IMR-90 (cell line): ENCODE data around the gene PXT1. TPM values are rescaled to one million over a fixed set of nuclear protein-coding genes. Genes with fewer than 3 reads are reported as not detected.

Source experiments
- ATAC-seq: fragments of 200-7000 bp; cut with Tn5 transposase; 2 replicates; pipeline ENCODE4 v1.9.1; 2020; ENCODE audit warnings: low read depth, mild to moderate bottlenecking, moderate library complexity
- BruUV-seq: library from RNA; stranded (reverse); fragments of 400-500 nt; replicated peaks from 2 replicates; lab custom pipeline; 2021; lab: Mats Ljungman, UMichigan
- CTCF ChIA-PET: fragments of 300-600 bp; formaldehyde crosslinking; extraction: SDS; loops from one replicate; lab custom pipeline; 2021; ENCODE audit warnings: antibody characterized with exemption; lab: Yijun Ruan, JAX
- POLR2A ChIA-PET: fragments of 300-600 bp; sonication (Branson Sonifier 250); formaldehyde crosslinking; loops from one replicate; lab custom pipeline; 2022; ENCODE audit warnings: antibody characterized with exemption; ENCODE audit not compliant: unreplicated experiment; lab: Charles Lee
- DNase-seq: peaks from one replicate; pipeline ENCODE4 v3.0.0; 2013
- H2AFZ ChIP-seq: replicated peaks from 2 replicates; pipeline ENCODE3; 2013; ENCODE audit warnings: low read length, mild to moderate bottlenecking; ENCODE audit not compliant: poor library complexity
- H2AK5ac ChIP-seq: 2 replicates; pipeline ENCODE4 v1.6.1; 2013; ENCODE audit warnings: low read depth, low read length, inconsistent platforms
- H2AK9ac ChIP-seq: replicated peaks from 2 replicates; pipeline ENCODE3; 2013; ENCODE audit warnings: mild to moderate bottlenecking, low read depth, low read length, moderate library complexity; ENCODE audit not compliant: poor library complexity
- H2BK120ac ChIP-seq: 2 replicates; pipeline ENCODE4 v1.6.1; 2013; ENCODE audit warnings: low read depth, low read length, inconsistent platforms
- H2BK15ac ChIP-seq: 3 replicates; pipeline ENCODE4 v1.6.1; 2013; ENCODE audit warnings: low read depth, low read length, inconsistent platforms
- H2BK20ac ChIP-seq: 2 replicates; pipeline ENCODE4 v1.6.1; 2013; ENCODE audit warnings: low read depth, mild to moderate bottlenecking, inconsistent platforms, low read length, moderate library complexity
- H2BK5ac ChIP-seq: 2 replicates; pipeline ENCODE4 v1.6.1; 2013; ENCODE audit warnings: mild to moderate bottlenecking, low read depth, low read length, inconsistent platforms; ENCODE audit not compliant: poor library complexity, severe bottlenecking
- H3K14ac ChIP-seq: replicated peaks from 2 replicates; pipeline ENCODE4 v1.6.1; 2013; ENCODE audit warnings: low read depth, low read length, inconsistent platforms
- H3K18ac ChIP-seq: 2 replicates; pipeline ENCODE4 v1.6.1; 2013; ENCODE audit warnings: low read depth, low read length, control low read depth
- H3K23ac ChIP-seq: 2 replicates; pipeline ENCODE4 v1.6.1; 2013; ENCODE audit warnings: low read depth, low read length, inconsistent platforms
- H3K27ac ChIP-seq: 2 replicates; pipeline ENCODE4 v1.5.1; 2013; ENCODE audit warnings: mild to moderate bottlenecking, control low read depth, low read length; ENCODE audit not compliant: insufficient read depth
- H3K27me3 ChIP-seq: 2 replicates; pipeline ENCODE4 v1.6.1; 2013; ENCODE audit warnings: low read length; ENCODE audit not compliant: control insufficient read depth, insufficient read depth
- H3K36me3 ChIP-seq: 2 replicates; pipeline ENCODE4 v1.6.1; 2013; ENCODE audit warnings: low read length, mixed read lengths; ENCODE audit not compliant: control insufficient read depth, insufficient read depth
- H3K4ac ChIP-seq: 2 replicates; pipeline ENCODE4 v1.6.1; 2013; ENCODE audit warnings: low read depth, low read length, inconsistent platforms
- H3K4me1 ChIP-seq: 2 replicates; pipeline ENCODE4 v1.6.1; 2013; ENCODE audit warnings: low read length, mixed read lengths; ENCODE audit not compliant: control insufficient read depth, insufficient read depth
- H3K4me2 ChIP-seq: 2 replicates; pipeline ENCODE4 v1.6.1; 2013; ENCODE audit warnings: low read depth, mild to moderate bottlenecking, control low read depth, low read length, moderate library complexity
- H3K4me3 ChIP-seq: 2 replicates; pipeline ENCODE4 v1.5.1; 2013; ENCODE audit warnings: low read depth, mild to moderate bottlenecking, control low read depth, low read length, moderate library complexity; ENCODE audit not compliant: insufficient read depth
- H3K56ac ChIP-seq: 2 replicates; pipeline ENCODE4 v1.6.1; 2013; ENCODE audit warnings: low read length, inconsistent platforms; ENCODE audit not compliant: insufficient read depth; ENCODE audit errors: extremely low read depth
- H3K79me1 ChIP-seq, 2 experiments: 2 replicates each; pipeline ENCODE4 v1.6.1; 2013; ENCODE audit warnings: low read length in 2 of 2, inconsistent platforms in 1 of 2, low read depth in 1 of 2
- H3K9ac ChIP-seq: 2 replicates; pipeline ENCODE4 v1.6.1; 2013; ENCODE audit warnings: low read depth, low read length, control low read depth
- H3K9me1 ChIP-seq: 2 replicates; pipeline ENCODE4 v1.6.1; 2013; ENCODE audit warnings: low read length, inconsistent platforms; ENCODE audit not compliant: insufficient read depth
- H3K9me3 ChIP-seq: 2 replicates; pipeline ENCODE4 v1.6.1; 2013; ENCODE audit warnings: low read length; ENCODE audit not compliant: control insufficient read depth, insufficient read depth
- H4K20me1 ChIP-seq: 2 replicates; pipeline ENCODE4 v1.6.1; 2013; ENCODE audit warnings: low read length, inconsistent platforms; ENCODE audit not compliant: insufficient read depth
- H4K5ac ChIP-seq: 2 replicates; pipeline ENCODE4 v1.6.1; 2013; ENCODE audit warnings: mild to moderate bottlenecking, low read depth, low read length, control low read depth
- H4K8ac ChIP-seq, 2 experiments: 2 replicates each; pipeline ENCODE4 v1.6.1; 2013; ENCODE audit warnings: low read depth in 2 of 2, low read length in 2 of 2, control low read depth in 1 of 2, inconsistent platforms in 1 of 2
- H4K91ac ChIP-seq: 2 replicates; pipeline ENCODE4 v1.6.1; 2013; ENCODE audit warnings: low read depth, low read length, inconsistent platforms; ENCODE audit not compliant: insufficient read depth
- BHLHE40 ChIP-seq: fragments of 150-350 bp; IDR thresholded peaks from 2 replicates; pipeline ENCODE4 v1.6.1; 2016; ENCODE audit warnings: mild to moderate bottlenecking, low read depth, low read length
- CHD1 ChIP-seq: IDR thresholded peaks from 2 replicates; pipeline ENCODE4 v1.6.1; 2012; ENCODE audit warnings: low read depth, low read length, improper control_type of control experiment
- CTCF ChIP-seq: conservative IDR thresholded peaks from 2 replicates; pipeline ENCODE4 v1.5.1; 2012; ENCODE audit warnings: mild to moderate bottlenecking, low read depth, low read length, improper control_type of control experiment
- MAFK ChIP-seq: IDR thresholded peaks from 2 replicates; pipeline ENCODE4 v1.6.1; 2012; ENCODE audit warnings: low read depth, low read length, improper control_type of control experiment
- RAD21 ChIP-seq: IDR thresholded peaks from 2 replicates; pipeline ENCODE4 v1.6.1; 2012; ENCODE audit warnings: low read length, improper control_type of control experiment
- SMC3 ChIP-seq: fragments of 150-350 bp; IDR thresholded peaks from 2 replicates; pipeline ENCODE4 v1.6.1; 2016; ENCODE audit warnings: low read depth, mild to moderate bottlenecking, antibody characterized with exemption, low read length, moderate library complexity
- USF2 ChIP-seq: fragments of 150-350 bp; IDR thresholded peaks from 2 replicates; pipeline ENCODE4 v1.6.1; 2017; ENCODE audit warnings: mild to moderate bottlenecking, antibody characterized with exemption, low read length, low read depth
- WGBS, 2 experiments: methylation state at CpG; one replicate each; pipeline versions ENCODE4 v1.1.5 to v1.1.7; 2013; ENCODE audit warnings: missing lambda C conversion rate in 2 of 2; ENCODE audit not compliant: insufficient read length in 1 of 2; ENCODE audit errors: extremely low coverage in 2 of 2; 5-methylcytosine and 5-hydroxymethylcytosine counted together
- dilution Hi-C: fragments of 300-500 bp; cut with HindIII; formaldehyde crosslinking; loops from one replicate; pipeline ENCODE4 v1.14.3; 2018; ENCODE audit warnings: low sequenced_read_pairs; ENCODE audit not compliant: unreplicated experiment
- in situ Hi-C: fragments of 300-500 bp; cut with MboI; formaldehyde crosslinking; loops from 3 replicates; pipeline ENCODE4 v1.14.3; 2019; ENCODE audit warnings: low sequenced_read_pairs, inconsistent platforms, mixed read lengths
- intact Hi-C: fragments of 100-400 bp; cut with micrococcal nuclease; formaldehyde crosslinking; loops from 2 replicates; pipeline ENCODE4 v1.10.0; 2022
- polyA plus RNA-seq, 3 experiments: library from polyadenylated mRNA; depleted of rRNA; stranded (reverse); fragments of >200 nt; gene quantifications; 2 replicates each; pipeline ENCODE4 v1.2.3, GENCODE V29; 2012; ENCODE audit warnings: low replicate concordance in 1 of 3
- total RNA-seq: library from RNA; depleted of rRNA; stranded (reverse); fragments of >200 nt; gene quantifications from 2 replicates; pipeline ENCODE4 v1.2.3, GENCODE V29; 2012

Gene PXT1
- total and polyA plus RNA-seq, 2 of the 4 experiments (the other 2 are of a cell fraction) = not detected

GRCh38 chr6:36431197-36431596 is 11.5 kb downstream of the PXT1 start:
- H4K8ac ChIP-seq = peak overlapping the region; percentile 20 to 91; a peak in 3 of 4 replicates
- H3K9ac ChIP-seq = no peak overlapping the region
- H2BK5ac ChIP-seq = peak overlapping the region; percentile 87
- H3K4ac ChIP-seq = peak overlapping the region; percentile 89
- H3K79me1 ChIP-seq = peaks cover 5 to 7% of the 10 kb centered on the region in 2 experiments; a peak in 2 of 4 replicates
- no peak overlapping the region for H2AK9ac ChIP-seq
- ChIA-PET CTCF (no interaction called here), POLR2A (no interaction called here)
- H3K4me1 ChIP-seq = peaks cover 12% of the 10 kb centered on the region
- TF ChIP-seq SMC3 (no peak), MAFK (no peak), RAD21 (no peak), CTCF (no peak), BHLHE40 (no peak), CHD1 (no peak), USF2 (no peak)
- no peaks in the 10 kb centered on the region; the same call in 1 of the 2 replicates for H3K9me3 ChIP-seq
- no peak overlapping the region for H3K56ac ChIP-seq
- H4K5ac ChIP-seq = peak overlapping the region; percentile 80; the same call in 1 of the 2 replicates
- no peaks in the 10 kb centered on the region for H3K36me3 ChIP-seq
- H2BK120ac ChIP-seq = peak overlapping the region; percentile 98
- peak overlapping the region; percentile 87 for H2BK15ac ChIP-seq
- no peaks in the 10 kb centered on the region for H4K20me1 ChIP-seq
- H3K27ac ChIP-seq = peak overlapping the region; percentile 61
- intact Hi-C loops = no loop called here
- H3K9me1 ChIP-seq = peaks cover 6% of the 10 kb centered on the region; the same call in 1 of the 2 replicates
- peak overlapping the region; percentile 72 for H4K91ac ChIP-seq
- no peak overlapping the region for H2AFZ ChIP-seq
- H3K4me3 ChIP-seq = no peak overlapping the region
- peak overlapping the region; percentile 89 for H3K23ac ChIP-seq
- H3K4me2 ChIP-seq = no peak overlapping the region
- H2AK5ac ChIP-seq = peak overlapping the region; percentile 97
- no peaks in the 10 kb centered on the region for H3K27me3 ChIP-seq
- no TSS peak for BruUV-seq
- dilution Hi-C loops = no loop called here
- no peak for DNase-seq
- peak overlapping the region; percentile 88 for H3K18ac ChIP-seq
- in situ Hi-C loops = no loop called here
- peak overlapping the region; percentile 96 for H2BK20ac ChIP-seq
- peak overlapping the region; percentile 92 for H3K14ac ChIP-seq
- 90% methylated on average over 3 of the region's 4 CpGs; no CpG with 5 or more reads in 1 of the 2 experiments for WGBS, 2 experiments
- no peak for ATAC-seq
